Measurements from ENCODE around the gene DBP.

DBP gene

DNA sequence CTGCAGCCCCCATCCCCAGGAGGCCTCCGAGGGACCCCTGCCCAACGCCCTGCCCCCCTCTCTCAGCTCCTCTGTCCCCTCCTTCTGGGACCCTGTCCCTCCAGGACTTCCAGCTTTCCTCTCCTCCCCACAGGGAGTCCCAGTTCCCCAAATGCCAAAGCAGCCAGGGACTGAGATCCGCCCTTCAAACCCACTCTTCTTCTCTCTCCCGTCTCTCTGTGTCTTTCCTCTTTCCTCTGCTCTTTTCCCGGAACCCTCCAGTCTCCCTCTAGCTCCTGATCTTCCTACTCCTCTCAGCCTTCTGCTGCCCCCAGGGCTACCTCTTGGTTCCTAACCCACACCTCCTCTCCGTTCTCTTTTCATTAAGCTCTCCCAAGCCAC lies 8.4 kb upstream of the DBP start:
- Histone ChIP-seq H3K4me2 (ENCODE audit: low read length) (peak overlapping the region; percentile 96), H3K9me3 (ENCODE audit: control insufficient read depth, insufficient read depth, low read length) (no peaks in the 10 kb centered on the region), H3K27ac (ENCODE audit: low read depth, low read length) (peak overlapping the region; percentile 82), H4K20me1 (ENCODE audit: control insufficient read depth, insufficient read depth, low read depth, low read length) (no peaks in the 10 kb centered on the region), H3K79me2 (ENCODE audit: control insufficient read depth, low read length) (no peaks in the 10 kb centered on the region), H3F3A (ENCODE audit: control insufficient read depth, insufficient read depth) (peaks cover 27% of the 10 kb centered on the region), H3K27me3 (ENCODE audit: control insufficient read depth, low read length) (no peaks in the 10 kb centered on the region), H3K9me2 (replicated peaks; ENCODE audit: control insufficient read depth, low read length) (no peaks in the 10 kb centered on the region), H3K4me1 (ENCODE audit: control insufficient read depth, low read length) (peaks cover 58% of the 10 kb centered on the region), H3K36me3 (ENCODE audit: control insufficient read depth, low read length) (no peaks in the 10 kb centered on the region), H3K4me3 (ENCODE audit: low read length) (peak overlapping the region; percentile 77)
- no peak for TF ChIP-seq EZH2phosphoT487 (IDR thresholded peaks at IDR 0.05; ENCODE audit: borderline replicate concordance, low read length)
- TF ChIP-seq, protein P1, sequence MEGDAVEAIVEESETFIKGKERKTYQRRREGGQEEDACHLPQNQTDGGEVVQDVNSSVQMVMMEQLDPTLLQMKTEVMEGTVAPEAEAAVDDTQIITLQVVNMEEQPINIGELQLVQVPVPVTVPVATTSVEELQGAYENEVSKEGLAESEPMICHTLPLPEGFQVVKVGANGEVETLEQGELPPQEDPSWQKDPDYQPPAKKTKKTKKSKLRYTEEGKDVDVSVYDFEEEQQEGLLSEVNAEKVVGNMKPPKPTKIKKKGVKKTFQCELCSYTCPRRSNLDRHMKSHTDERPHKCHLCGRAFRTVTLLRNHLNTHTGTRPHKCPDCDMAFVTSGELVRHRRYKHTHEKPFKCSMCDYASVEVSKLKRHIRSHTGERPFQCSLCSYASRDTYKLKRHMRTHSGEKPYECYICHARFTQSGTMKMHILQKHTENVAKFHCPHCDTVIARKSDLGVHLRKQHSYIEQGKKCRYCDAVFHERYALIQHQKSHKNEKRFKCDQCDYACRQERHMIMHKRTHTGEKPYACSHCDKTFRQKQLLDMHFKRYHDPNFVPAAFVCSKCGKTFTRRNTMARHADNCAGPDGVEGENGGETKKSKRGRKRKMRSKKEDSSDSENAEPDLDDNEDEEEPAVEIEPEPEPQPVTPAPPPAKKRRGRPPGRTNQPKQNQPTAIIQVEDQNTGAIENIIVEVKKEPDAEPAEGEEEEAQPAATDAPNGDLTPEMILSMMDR (IDR thresholded peaks at IDR 0.05; ENCODE audit: low read depth, low read length, poor library complexity, severe bottlenecking): no peak

DNA sequence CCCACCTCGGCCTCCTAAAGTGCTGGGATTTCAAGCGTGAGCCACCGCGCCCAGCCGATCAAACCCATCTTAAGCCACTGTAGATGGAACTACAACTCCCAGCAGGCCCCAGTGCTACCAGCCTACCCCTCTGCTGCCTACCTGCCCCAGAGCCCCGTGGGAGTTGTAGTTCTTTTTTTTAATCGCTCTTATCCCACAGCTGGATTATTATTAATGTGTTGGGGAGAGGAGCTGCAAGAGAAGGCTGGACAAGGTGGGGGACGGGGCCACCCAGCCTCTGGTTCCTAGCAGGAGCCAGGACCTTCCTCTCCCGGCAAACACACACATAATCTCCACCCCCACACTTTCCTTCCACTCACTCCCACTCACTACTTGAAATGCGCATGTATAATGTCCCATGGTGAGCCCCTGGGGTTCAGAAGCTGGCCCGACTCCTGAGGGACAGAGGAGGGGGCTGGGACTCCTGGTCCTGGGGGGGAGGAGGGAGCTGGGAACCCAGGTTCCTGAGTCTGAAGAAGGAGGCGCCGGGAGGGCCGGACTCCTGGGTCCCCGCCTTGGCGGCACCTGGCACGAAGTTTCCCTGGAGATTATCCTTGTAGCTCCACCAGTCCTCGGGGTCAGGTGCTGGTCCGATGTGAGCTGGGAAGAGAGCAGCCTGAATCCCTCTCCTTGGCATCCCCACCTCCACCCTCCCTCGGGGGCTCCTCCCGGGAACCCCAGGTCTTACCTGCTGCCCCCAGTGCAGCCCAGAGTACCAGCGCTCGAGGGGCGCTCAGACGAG lies 7.8 kb upstream of the DBP start:
- peaks cover 22% of the 10 kb centered on the region for H3F3A ChIP-seq (ENCODE audit: control insufficient read depth, insufficient read depth)
- H3K79me2 ChIP-seq (ENCODE audit: control insufficient read depth, low read length): no peaks in the 10 kb centered on the region
- TF ChIP-seq EZH2phosphoT487 (IDR thresholded peaks at IDR 0.05; ENCODE audit: borderline replicate concordance, low read length): no peak
- TF ChIP-seq, protein P1 (IDR thresholded peaks at IDR 0.05; ENCODE audit: low read depth, low read length, poor library complexity, severe bottlenecking): no peak
- no peaks in the 10 kb centered on the region for H3K9me2 ChIP-seq (replicated peaks; ENCODE audit: control insufficient read depth, low read length)
- no peaks in the 10 kb centered on the region for H3K9me3 ChIP-seq (ENCODE audit: control insufficient read depth, insufficient read depth, low read length)
- peak overlapping the region; percentile 77 for H3K4me3 ChIP-seq (ENCODE audit: low read length)
- H4K20me1 ChIP-seq (ENCODE audit: control insufficient read depth, insufficient read depth, low read depth, low read length): no peaks in the 10 kb centered on the region
- peak overlapping the region; percentile 96 for H3K4me2 ChIP-seq (ENCODE audit: low read length)
- peak overlapping the region; percentile 82 for H3K27ac ChIP-seq (ENCODE audit: low read depth, low read length)
- no peaks in the 10 kb centered on the region for H3K36me3 ChIP-seq (ENCODE audit: control insufficient read depth, low read length)
- H3K4me1 ChIP-seq (ENCODE audit: control insufficient read depth, low read length): peaks cover 53% of the 10 kb centered on the region
- H3K27me3 ChIP-seq (ENCODE audit: control insufficient read depth, low read length): no peaks in the 10 kb centered on the region

DNA sequence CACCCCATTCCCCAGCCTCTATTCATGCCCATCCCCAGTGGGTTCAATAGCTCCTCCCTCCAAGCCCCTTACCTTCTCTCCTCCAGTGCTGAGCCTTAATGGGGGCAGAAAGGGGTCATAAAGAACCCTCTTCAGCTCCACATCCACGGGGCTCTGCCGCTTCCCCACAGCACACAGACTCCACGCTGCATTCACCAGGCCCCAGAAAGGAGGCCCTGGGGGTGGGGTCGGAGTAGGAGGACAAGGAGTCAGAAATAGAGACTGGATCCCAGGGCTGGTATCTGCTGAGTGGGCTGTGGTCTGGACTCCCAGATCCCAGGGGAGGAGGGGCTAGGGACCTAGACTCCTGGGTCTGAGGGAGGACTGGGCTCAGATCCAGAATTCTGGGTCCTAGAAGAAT lies 7.2 kb upstream of the DBP start:
- no peaks in the 10 kb centered on the region for H3K9me2 ChIP-seq (replicated peaks; ENCODE audit: control insufficient read depth, low read length)
- H3K27me3 ChIP-seq (ENCODE audit: control insufficient read depth, low read length): no peaks in the 10 kb centered on the region
- H3K27ac ChIP-seq (ENCODE audit: low read depth, low read length): no peak overlapping the region
- H3K9me3 ChIP-seq (ENCODE audit: control insufficient read depth, insufficient read depth, low read length): no peaks in the 10 kb centered on the region
- peaks cover 20% of the 10 kb centered on the region for H3F3A ChIP-seq (ENCODE audit: control insufficient read depth, insufficient read depth)
- H3K4me1 ChIP-seq (ENCODE audit: control insufficient read depth, low read length): peaks cover 47% of the 10 kb centered on the region
- H3K4me2 ChIP-seq (ENCODE audit: low read length): peak overlapping the region; percentile 96
- no peaks in the 10 kb centered on the region for H3K36me3 ChIP-seq (ENCODE audit: control insufficient read depth, low read length)
- H3K79me2 ChIP-seq (ENCODE audit: control insufficient read depth, low read length): no peaks in the 10 kb centered on the region
- TF ChIP-seq, protein P1 (IDR thresholded peaks at IDR 0.05; ENCODE audit: low read depth, low read length, poor library complexity, severe bottlenecking): no peak
- TF ChIP-seq EZH2phosphoT487 (IDR thresholded peaks at IDR 0.05; ENCODE audit: borderline replicate concordance, low read length): no peak
- H4K20me1 ChIP-seq (ENCODE audit: control insufficient read depth, insufficient read depth, low read depth, low read length): no peaks in the 10 kb centered on the region
- H3K4me3 ChIP-seq (ENCODE audit: low read length): peak overlapping the region; percentile 77
